ENCODE results near the gene HOXA9. TPM values are rescaled to one million over a fixed set of nuclear protein-coding genes. Genes with fewer than 3 reads are reported as not detected.

HOXA9 gene
- total and polyA plus RNA-seq, 8 donors = 0.25 to 68.1 TPM; not detected in 6

GRCh38 chr7:27124096-27124901, 41.0 kb downstream of the HOXA9 start:
- H3K4me3 ChIP-seq = peak overlapping the region in 3 of 4 donors; percentile 35 to 40 (median 38)
- DNase-seq = peak in 1 of 2 donors; percentile 73
- H3K4me1 ChIP-seq = peaks cover 19 to 92% (median 53%) of the 10 kb centered on the region in 4 donors
- intact Hi-C loops (cut with DNase I; ENCODE audit: low total_unique reads) = no loop called here
- H3K27me3 ChIP-seq = peaks cover 0 to 88% (median 45%) of the 10 kb centered on the region in 3 donors
- TF ChIP-seq POLR2AphosphoS5 (IDR thresholded peaks at IDR 0.05) (peak in 1 of 3 donors; percentile 65), POLR2A (IDR thresholded peaks at IDR 0.05) (no peak)
- H3K36me3 ChIP-seq = no peaks in the 10 kb centered on the region
- WGBS, 5 donors = 53 to 67% (median 60%) methylated on average over 40 to 43 of the region's 43 CpGs
- H3K9me3 ChIP-seq = no peaks in the 10 kb centered on the region
- H3K27ac ChIP-seq = peak overlapping the region; percentile 57 to 99 (median 94)

GRCh38 chr7:27123477-27124053, 41.8 kb downstream of the HOXA9 start:
- Histone ChIP-seq H3K4me3 (peak overlapping the region in 3 of 4 donors; percentile 35 to 40 (median 38)), H3K36me3 (no peaks in the 10 kb centered on the region), H3K27ac (peak overlapping the region; percentile 57 to 99 (median 94)), H3K27me3 (peaks cover 0 to 88% (median 39%) of the 10 kb centered on the region in 3 donors), H3K4me1 (peaks cover 19 to 92% (median 53%) of the 10 kb centered on the region in 4 donors), H3K9me3 (no peaks in the 10 kb centered on the region)
- TF ChIP-seq EP300 (IDR thresholded peaks at IDR 0.05) (no peak), POLR2AphosphoS5 (IDR thresholded peaks at IDR 0.05) (no peak), POLR2A (IDR thresholded peaks at IDR 0.05) (no peak)
- DNase-seq = no peak
- WGBS, 5 donors = 43 to 69% (median 54%) methylated on average over 20 to 26 of the region's 26 CpGs
- intact Hi-C loops (cut with DNase I; ENCODE audit: low total_unique reads) = no loop called here

GRCh38 chr7:27123007-27123476, 42.3 kb downstream of the HOXA9 start:
- WGBS, 5 donors = 12 to 27% (median 20%) methylated on average over 14 of the region's 14 CpGs
- H3K27me3 ChIP-seq = peaks cover 0 to 91% (median 39%) of the 10 kb centered on the region in 3 donors
- no peaks in the 10 kb centered on the region for H3K36me3 ChIP-seq
- H3K4me1 ChIP-seq = peaks cover 19 to 90% (median 54%) of the 10 kb centered on the region in 4 donors
- H3K4me3 ChIP-seq = peak overlapping the region; percentile 35 to 41 (median 39)
- TF ChIP-seq POLR2AphosphoS5 (IDR thresholded peaks at IDR 0.05) (no peak), EP300 (IDR thresholded peaks at IDR 0.05) (no peak), CTCF (IDR thresholded peaks at IDR 0.05) (no peak), POLR2A (IDR thresholded peaks at IDR 0.05) (no peak)
- peak overlapping the region; percentile 20 to 99 (median 94) for H3K27ac ChIP-seq
- DNase-seq = peak in 1 of 2 donors; percentile 66
- H3K9me3 ChIP-seq = no peaks in the 10 kb centered on the region
- intact Hi-C loops (cut with DNase I; ENCODE audit: low total_unique reads) = no loop called here

GRCh38 chr7:27122077-27122910, 43.0 kb downstream of the HOXA9 start:
- TF ChIP-seq CTCF (IDR thresholded peaks at IDR 0.05) = no peak
- no peak for TF ChIP-seq POLR2AphosphoS5 (IDR thresholded peaks at IDR 0.05)
- TF ChIP-seq EP300 (IDR thresholded peaks at IDR 0.05) = no peak
- no peak for TF ChIP-seq POLR2A (IDR thresholded peaks at IDR 0.05)
- DNase-seq = peak in 1 of 2 donors; percentile 72
- 19 to 33% (median 23%) methylated on average over 42 of the region's 42 CpGs for WGBS, 5 donors
- H3K27ac ChIP-seq = peak overlapping the region; percentile 65 to 99 (median 94)
- no peaks in the 10 kb centered on the region for H3K9me3 ChIP-seq
- peak overlapping the region; percentile 35 to 41 (median 39) for H3K4me3 ChIP-seq
- H3K27me3 ChIP-seq = peaks cover 0 to 93% (median 45%) of the 10 kb centered on the region in 3 donors
- intact Hi-C loops (cut with DNase I; ENCODE audit: low total_unique reads) = no loop called here
- peaks cover 19 to 82% (median 52%) of the 10 kb centered on the region in 4 donors for H3K4me1 ChIP-seq
- no peaks in the 10 kb centered on the region for H3K36me3 ChIP-seq

Measured in stomach (tissue), 9 donors.